Measurements from ENCODE around the gene SPTB. TPM values are rescaled to one million over a fixed set of nuclear protein-coding genes. Genes with fewer than 3 reads are reported as not detected.

The SPTB gene
- total RNA-seq, 1 experiment from 2014 or later = 2.3 TPM

DNA sequence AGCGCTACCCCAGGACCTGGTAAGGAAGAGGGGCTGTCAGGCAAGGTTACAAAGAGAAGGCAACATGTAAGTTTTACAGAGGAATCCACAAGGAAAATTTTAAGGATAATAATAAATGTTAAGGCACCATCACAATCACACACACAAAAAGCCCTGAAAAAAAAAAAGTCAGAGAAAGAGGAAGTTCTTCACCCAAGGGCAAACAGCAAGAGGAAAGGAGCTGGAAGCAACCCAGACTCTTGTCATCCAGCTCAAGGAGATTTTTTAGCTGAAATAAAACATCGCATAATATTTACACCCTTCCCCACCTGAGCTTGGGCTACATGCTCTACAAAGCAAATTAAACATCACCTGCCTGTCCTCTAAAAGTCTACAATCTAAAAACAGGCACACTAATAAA lies 9.5 kb downstream of the SPTB start:
- H3K23me2 ChIP-seq (ENCODE audit: insufficient read length, low read depth, low read length, poor library complexity, severe bottlenecking) = no peaks in the 10 kb centered on the region
- H2BK120ac ChIP-seq (ENCODE audit: low read depth, low read length, poor library complexity, severe bottlenecking) = no peak overlapping the region
- H4K91ac ChIP-seq (ENCODE audit: insufficient read length, low read depth, low read length) = no peak overlapping the region
- H4K20me1 ChIP-seq (ENCODE audit: control insufficient read depth, insufficient read depth, insufficient read length) = no peaks in the 10 kb centered on the region
- WGBS (ENCODE audit: extremely low coverage, insufficient read length, low lambda C conversion rate) = no CpG with 5 or more reads among the region's 2 CpGs
- no peak overlapping the region for H3K4me3 Mint-ChIP-seq
- H3K9me3 ChIP-seq (ENCODE audit: control insufficient read depth, low read depth, low read length) = no peaks in the 10 kb centered on the region
- H3K4ac ChIP-seq (ENCODE audit: low read depth, low read length) = no peak overlapping the region
- no peaks in the 10 kb centered on the region for H3K27me3 ChIP-seq (ENCODE audit: insufficient read depth, low read length)
- H3K79me2 ChIP-seq (ENCODE audit: insufficient read depth, low read length) = no peaks in the 10 kb centered on the region
- H3K27ac Mint-ChIP-seq = 0 out of 7 replicates have a peak overlapping the region, but pooled peaks of 1 of the 3 experiments have one; percentile 53
- no peak overlapping the region for H2BK5ac ChIP-seq (ENCODE audit: insufficient read length, low read length)
- H2BK20ac ChIP-seq (ENCODE audit: low read depth, low read length, poor library complexity, severe bottlenecking) = no peak overlapping the region
- H3T11ph ChIP-seq (ENCODE audit: low read length) = no peak overlapping the region
- H4K5ac ChIP-seq (ENCODE audit: insufficient read length, low read depth, low read length) = no peak overlapping the region
- H3K27ac ChIP-seq (ENCODE audit: insufficient read length, low read depth, low read length) = no peak overlapping the region
- H3K4me1 Mint-ChIP-seq = peaks cover 11 to 13% of the 10 kb centered on the region in 2 experiments
- no peak overlapping the region for H2BK15ac ChIP-seq (ENCODE audit: low read depth, low read length)
- no peak overlapping the region for H2AK5ac ChIP-seq (ENCODE audit: insufficient read length, low read length)
- H3K36me3 Mint-ChIP-seq (ENCODE audit: insufficient read depth in 1 of 3, low read depth in 3 of 3) = no peaks in the 10 kb centered on the region; a peak in 1 of 7 replicates
- H3K56ac ChIP-seq (ENCODE audit: insufficient read length, low read depth, low read length) = no peak overlapping the region
- H3K79me1 ChIP-seq (ENCODE audit: insufficient read depth, low read depth, low read length, poor library complexity, severe bottlenecking) = no peaks in the 10 kb centered on the region
- H3K9ac ChIP-seq (ENCODE audit: extremely low read depth, insufficient read length, low read length) = no peak overlapping the region
- no peak overlapping the region for H3K4me2 ChIP-seq (ENCODE audit: insufficient read depth, insufficient read length, low read length)
- no peak overlapping the region for H2AFZ ChIP-seq (ENCODE audit: low read length)
- no peak for TF ChIP-seq CTCF (conservative IDR thresholded peaks at IDR 0.05)
- H3K23ac ChIP-seq (ENCODE audit: insufficient read length, low read depth, low read length) = no peak overlapping the region
- no peak overlapping the region for H3K14ac ChIP-seq (ENCODE audit: insufficient read depth, low read length)
- peaks cover 0 to 3% of the 10 kb centered on the region in 2 experiments; a peak in 2 of 5 replicates for H3K9me3 Mint-ChIP-seq
- H2BK12ac ChIP-seq (ENCODE audit: insufficient read length, low read depth, low read length) = no peak overlapping the region
- H4K8ac ChIP-seq (replicated peaks; ENCODE audit: insufficient read length, low read depth, low read length) = no peak overlapping the region
- no peak overlapping the region for H3K18ac ChIP-seq (ENCODE audit: insufficient read length, low read depth, low read length)
- H3K4me1 ChIP-seq (ENCODE audit: insufficient read depth, low read length) = peaks cover 3% of the 10 kb centered on the region; the same call in 1 of the 2 replicates
- no peak for DNase-seq
- peaks cover 22% of the 10 kb centered on the region for H3K27me3 Mint-ChIP-seq (ENCODE audit: low read depth)
